Activated CD8-positive, alpha-beta memory T cell treated with anti-CD3 and anti-CD28 coated beads for 4 hours (primary cell): ENCODE results near the gene FYN.
"Not testable (repeated sequence)": the region's sequence is repeated elsewhere in the genome, so short reads cannot be mapped to it uniquely, and the experiment has no call there.

Experiments used
- DNase-seq, 2 donors: peaks; one replicate each; pipeline ENCODE4 v3.0.0-alpha.2; 2020; ENCODE audit warnings: low read depth in 2 of 2

The FYN gene

DNA sequence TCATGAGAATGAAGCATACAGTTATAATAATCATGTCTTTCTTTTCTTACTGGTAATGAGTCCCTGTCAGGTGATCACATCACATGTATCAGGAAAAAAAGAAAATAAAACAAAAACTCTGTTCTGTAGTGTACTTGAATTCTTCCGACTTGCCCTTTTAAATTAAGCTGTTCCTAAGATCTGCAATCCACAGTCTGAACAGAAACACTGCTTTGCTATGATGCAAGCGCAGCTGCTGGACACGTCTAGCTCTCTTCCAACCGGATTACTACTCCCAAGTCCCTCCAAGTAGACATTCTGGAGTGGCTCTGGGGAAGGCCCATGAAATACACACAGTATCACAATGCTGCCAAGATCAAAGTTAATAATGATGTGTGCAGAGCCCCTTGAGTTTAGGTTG lies 83.7 kb downstream of the FYN start:
- DNase-seq = no peak

DNA sequence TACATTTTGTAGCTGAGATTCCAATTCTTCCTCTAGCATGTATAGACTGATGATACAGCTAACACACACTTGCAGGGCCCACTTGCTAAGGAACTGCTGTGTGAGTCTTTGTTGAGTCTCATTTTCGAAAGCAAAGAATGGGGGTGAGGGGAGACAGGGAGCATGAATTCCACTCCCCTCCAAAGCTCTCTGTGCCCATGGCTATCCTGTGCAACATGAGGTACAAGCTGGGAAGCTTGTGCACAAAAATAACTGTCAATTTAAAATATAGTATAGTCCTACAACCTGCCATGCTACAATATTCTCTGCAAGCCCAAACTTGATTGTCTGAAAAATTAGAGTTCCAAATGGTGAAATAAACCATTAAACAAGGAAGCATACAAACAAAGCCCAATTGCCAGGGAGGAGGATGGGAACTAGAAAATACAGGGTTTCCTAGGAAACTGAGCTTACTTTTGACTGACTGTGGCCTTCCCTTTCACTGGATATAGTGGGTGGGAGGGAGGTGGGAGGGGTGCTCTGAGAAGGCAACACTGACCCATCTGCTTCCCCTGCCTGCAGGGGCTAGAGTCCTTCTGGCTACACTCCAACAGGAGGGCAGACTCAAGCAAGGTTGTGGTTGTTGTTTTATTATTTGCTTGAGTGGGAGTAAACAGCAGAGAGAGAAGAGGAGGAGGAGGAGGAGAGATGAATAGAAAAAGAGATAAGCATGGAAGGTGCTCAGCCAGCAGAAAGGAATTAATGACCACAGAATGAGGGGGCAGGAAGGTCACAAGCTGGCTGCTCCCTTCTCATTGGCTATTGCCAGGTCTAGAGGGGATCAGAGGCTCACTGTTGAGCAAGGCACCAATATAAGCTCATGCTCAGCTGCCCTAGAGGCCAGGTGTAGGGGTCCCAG lies 84.6 kb downstream of the FYN start:
- no peak for DNase-seq

- not testable (repeated sequence) for DNase-seq
These were observed 87.1 kb downstream of the FYN start for GRCh38 chr6:111786151-111786550.

- DNase-seq = no peak
These were observed 88.8 kb downstream of the FYN start for GRCh38 chr6:111784433-111784832.

DNA sequence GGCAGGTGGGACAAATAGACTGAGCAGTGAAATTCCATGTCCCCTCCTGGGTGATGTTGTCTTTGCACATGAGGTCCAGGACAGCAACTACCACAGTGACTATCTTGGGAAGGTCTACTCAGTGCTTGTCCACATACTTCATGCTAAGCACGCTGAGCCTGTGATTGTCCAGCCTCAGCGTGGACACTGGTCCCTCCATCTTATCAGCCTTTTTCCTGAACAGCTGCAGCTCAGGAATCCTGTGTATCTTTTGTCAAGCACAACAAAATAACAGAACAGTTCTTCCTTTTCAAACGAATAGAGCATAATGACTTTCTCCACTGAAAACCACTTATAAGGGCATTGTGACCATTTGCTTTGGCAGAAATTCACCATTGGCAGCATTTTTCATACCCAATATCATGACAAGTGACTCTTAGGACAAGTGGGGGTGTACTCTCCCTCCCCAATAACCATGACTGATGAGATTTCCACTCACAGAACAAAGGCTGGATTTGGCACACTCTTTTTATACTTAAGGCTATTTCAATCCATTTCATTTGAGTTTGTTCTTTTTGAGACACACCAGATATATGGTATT lies 90.3 kb downstream of the FYN start:
- no peak for DNase-seq

- no peak for DNase-seq
These were observed 91.0 kb downstream of the FYN start for GRCh38 chr6:111782192-111782809.

DNA sequence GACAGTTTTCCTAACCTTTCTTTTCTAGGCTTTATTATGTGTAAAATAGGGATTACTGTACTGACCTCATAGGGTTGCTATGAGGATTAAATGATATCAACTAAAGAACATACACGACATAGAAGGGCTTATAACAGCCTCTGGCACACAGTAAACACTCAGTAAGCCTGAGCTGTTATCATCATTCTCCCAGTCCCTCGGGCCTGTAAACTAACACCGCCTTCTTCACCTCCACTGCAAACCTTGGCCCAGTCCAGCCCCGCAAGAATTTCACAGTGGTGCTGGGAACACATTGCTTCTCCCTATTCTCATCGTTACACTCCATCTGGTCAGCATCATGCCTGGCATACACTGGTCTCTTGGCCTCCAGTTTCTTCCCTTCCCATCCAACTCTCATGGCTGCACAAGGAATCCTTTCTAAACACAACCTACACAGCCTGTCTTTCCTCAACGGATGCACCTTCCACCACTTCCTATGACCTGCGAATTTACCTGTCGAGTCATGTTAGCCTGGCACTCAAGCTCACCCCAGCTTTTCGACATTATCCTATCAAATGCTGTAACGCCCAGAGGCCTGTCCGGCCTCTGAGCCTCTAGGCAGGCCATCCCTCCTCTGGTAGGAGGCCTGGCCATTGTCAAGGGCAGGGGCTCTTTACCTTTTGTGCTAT lies 92.1 kb downstream of the FYN start:
- no peak for DNase-seq

GRCh38 chr6:111780393-111780792 lies 92.9 kb downstream of the FYN start:
- no peak for DNase-seq

DNA sequence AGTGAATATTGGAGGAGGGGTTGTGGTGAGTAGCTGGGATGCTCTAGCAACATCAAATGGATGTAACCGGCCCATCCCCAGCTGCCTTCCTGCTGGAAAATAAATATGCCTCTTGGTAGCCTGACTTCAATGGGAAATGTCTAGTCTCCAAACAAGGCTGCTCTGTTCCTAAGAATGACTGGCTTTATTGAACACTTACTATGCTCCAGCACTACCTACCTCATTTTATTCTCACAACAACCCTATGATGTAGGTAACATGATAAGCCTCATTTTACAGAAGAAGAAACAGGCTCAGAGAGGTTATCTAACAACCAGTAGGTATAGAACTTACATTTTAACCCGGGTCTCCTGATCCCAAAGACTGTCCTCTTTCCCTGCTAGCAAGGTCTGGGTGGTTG lies 93.6 kb downstream of the FYN start:
- no peak for DNase-seq

DNA sequence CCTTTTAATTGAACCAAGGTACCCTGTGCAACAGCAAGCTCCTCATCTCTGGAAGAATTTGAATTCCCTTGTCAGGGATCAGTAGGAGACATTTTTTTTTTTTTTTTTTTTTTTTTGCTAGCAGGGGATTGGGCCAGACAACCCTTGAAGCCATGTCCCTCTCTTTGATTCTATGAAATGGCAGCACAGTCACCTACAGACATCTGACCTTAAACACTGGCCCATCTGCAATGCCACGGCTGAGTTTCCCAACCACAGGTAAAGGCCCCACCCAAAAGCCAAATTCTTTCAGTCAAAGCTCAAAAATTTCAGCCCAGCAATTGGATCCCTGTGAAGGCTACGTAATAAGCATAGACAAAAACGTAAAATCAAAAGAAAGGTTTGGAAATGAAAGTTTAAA lies 94.2 kb downstream of the FYN start:
- no peak for DNase-seq

DNA sequence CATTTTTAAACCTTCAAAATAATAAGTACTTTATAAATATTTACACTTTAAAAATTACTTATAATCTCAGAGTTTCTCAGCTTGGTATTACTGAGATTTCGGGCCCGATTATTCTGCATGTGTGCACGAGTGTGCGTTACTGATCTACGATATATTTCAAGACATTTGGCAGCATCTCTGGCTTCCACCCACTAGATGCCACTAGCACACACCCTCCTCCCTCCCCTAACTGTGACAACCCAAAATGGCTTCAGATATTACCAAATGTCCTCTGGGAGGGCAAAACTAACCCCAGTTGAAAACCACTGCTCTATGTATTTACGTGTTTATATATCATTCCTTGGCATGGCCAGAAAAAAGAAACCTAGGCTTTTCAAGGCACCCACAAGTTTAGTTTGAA lies 95.9 kb downstream of the FYN start:
- no peak for DNase-seq

- DNase-seq = no peak
These were observed 96.7 kb downstream of the FYN start for GRCh38 chr6:111776236-111777221.

GRCh38 chr6:111775145-111775922 lies 97.9 kb downstream of the FYN start:
- DNase-seq = no peak

- DNase-seq = no peak
These were observed 98.9 kb downstream of the FYN start for GRCh38 chr6:111774346-111774703.

DNA sequence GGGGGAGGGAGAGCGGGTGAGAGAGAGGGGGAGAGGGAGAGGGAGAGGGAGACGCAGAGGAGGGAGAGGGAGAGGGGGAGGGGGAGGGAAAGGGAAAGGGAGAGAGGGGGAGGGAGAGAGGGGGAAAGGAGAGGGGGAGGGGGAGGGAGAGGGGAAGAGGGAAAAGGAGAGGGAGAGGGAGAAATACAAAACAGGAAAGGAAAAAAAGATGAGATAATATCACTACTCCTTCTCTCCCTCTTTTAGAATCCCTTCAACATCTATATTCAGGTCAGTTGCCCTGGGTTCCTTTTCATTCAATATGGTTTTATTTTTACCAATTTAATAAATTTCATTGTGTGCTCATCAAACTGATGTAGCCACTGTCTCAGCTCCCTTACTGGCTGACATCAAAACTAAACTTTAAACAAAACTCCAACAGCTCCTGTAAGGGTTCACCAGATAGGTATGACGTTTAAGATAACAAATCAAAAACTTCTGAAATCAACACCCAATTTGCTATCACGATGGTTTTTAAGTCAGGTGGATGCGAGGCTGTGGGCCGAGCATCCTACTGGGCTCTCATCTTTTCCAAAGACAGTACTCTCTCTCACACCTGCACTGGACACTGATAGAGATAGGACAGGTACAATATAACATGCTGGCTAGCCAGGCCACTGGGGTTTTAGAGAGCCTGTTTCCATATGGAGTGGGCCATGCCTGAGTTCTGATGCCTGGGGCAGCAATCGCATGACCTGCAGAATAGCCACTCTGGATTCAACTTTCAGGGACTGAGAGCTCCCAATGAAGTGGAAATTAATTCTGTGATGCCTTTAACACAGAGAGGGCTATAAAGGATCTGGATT lies 99.5 kb downstream of the FYN start:
- DNase-seq = no peak

- no peak for DNase-seq
These were observed 100.9 kb downstream of the FYN start for GRCh38 chr6:111772381-111772780.

DNA sequence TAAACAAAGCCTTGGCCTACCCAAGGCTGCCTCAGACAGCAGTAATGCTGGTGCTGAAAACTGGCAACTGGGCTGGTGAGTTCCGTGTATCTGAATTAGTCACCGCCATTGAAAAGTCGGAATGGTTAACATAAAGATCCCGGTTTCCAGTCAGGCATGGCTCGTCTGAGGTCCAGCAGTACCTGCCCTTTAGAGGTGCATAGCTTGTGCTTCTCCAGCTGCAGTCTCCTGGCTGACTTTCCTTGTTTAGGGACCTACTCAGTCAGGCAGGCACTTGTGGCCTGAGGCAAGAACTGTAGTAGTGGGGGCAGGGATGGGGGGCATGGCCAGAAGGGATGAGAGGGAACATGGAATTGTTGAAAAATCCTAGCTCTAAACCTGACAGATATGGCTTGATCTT lies 101.6 kb downstream of the FYN start:
- DNase-seq = no peak

GRCh38 chr6:111771094-111771432 lies 102.2 kb downstream of the FYN start:
- no peak for DNase-seq

DNA sequence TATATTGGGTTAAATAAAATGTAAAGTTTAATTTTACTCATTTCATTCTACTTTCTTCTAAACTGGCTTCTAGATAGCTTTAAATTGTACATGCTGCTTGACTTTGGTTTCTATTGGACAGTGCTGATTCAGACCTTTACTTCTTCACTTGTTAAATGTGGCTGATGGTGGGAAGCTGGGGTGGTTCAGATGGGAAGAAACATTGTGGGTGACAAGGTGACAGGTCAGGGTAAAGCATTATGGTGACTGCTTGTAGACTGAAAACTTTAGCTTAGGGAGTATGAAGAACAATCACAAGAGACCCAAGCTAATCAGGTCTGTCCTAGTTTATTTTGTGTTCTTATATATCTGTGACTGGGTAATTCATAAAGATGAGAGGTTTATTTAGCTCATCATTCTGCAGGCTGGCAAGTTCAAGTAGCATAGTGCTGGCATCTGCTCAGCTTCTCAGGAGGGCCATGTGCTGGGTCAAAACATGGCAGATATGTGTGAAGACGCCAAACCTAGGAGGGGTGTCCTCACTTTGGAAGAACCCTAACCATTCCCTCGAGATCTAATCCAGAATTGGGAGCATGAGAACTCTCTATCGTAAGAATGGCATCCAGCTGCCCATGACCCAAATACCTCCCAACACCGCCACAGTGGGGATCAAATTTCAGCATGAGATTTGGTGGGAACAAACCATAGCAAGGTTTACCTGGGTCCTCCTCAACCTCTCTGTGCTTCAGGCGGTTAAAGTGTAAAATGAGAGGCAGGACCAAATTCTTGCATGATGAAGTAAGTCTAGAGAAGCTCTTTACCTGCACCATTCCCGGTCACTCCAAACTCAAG lies 102.8 kb downstream of the FYN start:
- no peak for DNase-seq
